SH-SY5Y (cell line): Measurements from ENCODE around the gene RGS17.
A peak's percentile ranks its signal among the peaks of the same experiment; 100 is the strongest.

Experiments used
- GATA2 ChIP-seq: IDR thresholded peaks from 2 replicates; pipeline ENCODE4 v1.6.1; 2011; ENCODE audit warnings: mild to moderate bottlenecking, low read depth, low read length
- GATA3 ChIP-seq: IDR thresholded peaks from 2 replicates; pipeline ENCODE4 v1.6.1; 2011; ENCODE audit warnings: low read depth, mild to moderate bottlenecking, low read length, moderate library complexity

The RGS17 gene

DNA sequence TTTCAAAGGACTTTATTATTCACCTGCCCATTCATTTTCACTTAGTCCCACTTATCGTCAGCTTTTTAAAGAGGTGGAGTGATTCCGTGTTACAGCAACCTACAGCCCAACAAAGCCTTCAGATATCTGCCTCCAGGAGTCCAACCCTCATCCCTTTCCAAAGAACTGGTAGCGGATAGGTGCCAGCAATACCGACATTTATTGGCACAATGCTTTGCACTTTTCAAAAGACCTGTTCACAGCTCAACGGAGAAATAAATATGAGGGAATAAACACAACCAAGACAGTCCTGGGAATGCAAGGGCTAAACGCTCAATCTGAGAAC is 127.8 kb downstream of the RGS17 start:
- TF ChIP-seq GATA2 (no peak), GATA3 (no peak)

DNA sequence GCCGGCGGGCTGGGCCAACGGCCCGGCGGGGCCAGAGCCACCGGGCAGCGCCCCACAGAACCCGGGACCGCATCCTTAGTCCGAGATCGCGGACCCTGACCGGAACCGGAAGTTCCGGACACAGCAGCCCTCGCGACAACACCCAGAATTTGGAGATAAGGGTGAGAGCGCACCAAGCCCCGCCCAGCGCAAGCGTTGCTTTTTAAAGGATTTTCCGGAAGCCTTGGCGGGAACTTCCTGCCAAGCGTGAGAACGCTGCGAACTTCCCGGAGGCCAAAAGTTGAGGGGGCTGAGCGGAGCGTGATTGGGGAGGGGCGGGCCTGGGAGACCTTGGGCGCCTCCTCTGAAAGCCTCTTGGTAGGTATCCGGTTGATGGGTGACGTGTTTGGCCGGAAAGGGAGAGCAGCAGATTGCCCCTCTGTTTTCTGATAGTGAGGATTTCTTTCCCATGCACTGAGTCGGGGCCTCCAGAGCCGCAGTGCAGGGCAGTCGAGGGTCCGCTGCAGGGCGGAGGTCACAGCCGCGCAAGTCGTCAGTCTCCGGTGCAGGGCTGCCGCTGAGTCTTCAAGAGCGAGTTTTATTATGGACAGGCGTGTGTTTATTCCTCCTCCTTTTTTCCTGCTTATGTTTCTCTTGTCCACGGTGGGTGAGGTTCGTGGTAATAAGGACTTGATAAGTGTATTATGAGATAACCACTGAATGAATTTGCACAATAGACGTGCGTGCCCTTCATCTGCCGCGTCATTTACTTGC is 128.3 kb downstream of the RGS17 start, which contains the start of gene MTRF1L:
TSS of gene MTRF1L (minus strand) at position 97 of the 753 bp plus-strand sequence. CDS start at position 73, 24 bp downstream.
- TF ChIP-seq GATA2 (peak; percentile 84), GATA3 (no peak)

- TF ChIP-seq GATA2 (no peak), GATA3 (no peak)
Observed at GRCh38 chr6:153001767-153002612, 129.1 kb downstream of the RGS17 start.

- no peak for TF ChIP-seq GATA2
- TF ChIP-seq GATA3: no peak
Observed at GRCh38 chr6:153000243-153000642, 130.8 kb downstream of the RGS17 start.

GRCh38 chr6:152993847-152994246 is 137.2 kb downstream of the RGS17 start:
- no peak for TF ChIP-seq GATA3

DNA sequence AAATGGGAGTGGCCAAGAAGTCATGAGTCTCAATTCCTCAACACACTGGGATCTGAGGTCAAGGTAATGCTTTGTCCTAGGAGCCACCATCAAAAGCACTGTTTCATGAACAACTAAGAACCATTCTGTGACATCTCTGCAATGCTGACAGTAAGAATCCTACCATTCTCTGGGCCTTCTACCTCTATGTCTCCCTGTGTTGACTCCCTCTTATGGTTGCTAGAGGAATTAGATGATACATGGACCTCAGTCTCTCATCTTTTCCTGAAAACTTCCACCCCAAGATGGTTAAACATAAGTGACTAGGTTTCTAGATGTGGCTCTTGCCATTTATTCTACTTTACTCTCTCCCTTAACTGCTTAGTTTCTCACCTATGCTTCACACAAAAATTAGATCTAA is 137.7 kb downstream of the RGS17 start:
- no peak for TF ChIP-seq GATA3
- TF ChIP-seq GATA2: no peak

- no peak for TF ChIP-seq GATA3
- no peak for TF ChIP-seq GATA2
Observed at GRCh38 chr6:152986978-152987377, 144.1 kb downstream of the RGS17 start.

- TF ChIP-seq GATA2: no peak
- no peak for TF ChIP-seq GATA3
Observed at GRCh38 chr6:152984513-152984872, 146.6 kb downstream of the RGS17 start.

GRCh38 chr6:152983637-152984512 is 147.2 kb downstream of the RGS17 start:
- TF ChIP-seq GATA2 (no peak), GATA3 (no peak)

DNA sequence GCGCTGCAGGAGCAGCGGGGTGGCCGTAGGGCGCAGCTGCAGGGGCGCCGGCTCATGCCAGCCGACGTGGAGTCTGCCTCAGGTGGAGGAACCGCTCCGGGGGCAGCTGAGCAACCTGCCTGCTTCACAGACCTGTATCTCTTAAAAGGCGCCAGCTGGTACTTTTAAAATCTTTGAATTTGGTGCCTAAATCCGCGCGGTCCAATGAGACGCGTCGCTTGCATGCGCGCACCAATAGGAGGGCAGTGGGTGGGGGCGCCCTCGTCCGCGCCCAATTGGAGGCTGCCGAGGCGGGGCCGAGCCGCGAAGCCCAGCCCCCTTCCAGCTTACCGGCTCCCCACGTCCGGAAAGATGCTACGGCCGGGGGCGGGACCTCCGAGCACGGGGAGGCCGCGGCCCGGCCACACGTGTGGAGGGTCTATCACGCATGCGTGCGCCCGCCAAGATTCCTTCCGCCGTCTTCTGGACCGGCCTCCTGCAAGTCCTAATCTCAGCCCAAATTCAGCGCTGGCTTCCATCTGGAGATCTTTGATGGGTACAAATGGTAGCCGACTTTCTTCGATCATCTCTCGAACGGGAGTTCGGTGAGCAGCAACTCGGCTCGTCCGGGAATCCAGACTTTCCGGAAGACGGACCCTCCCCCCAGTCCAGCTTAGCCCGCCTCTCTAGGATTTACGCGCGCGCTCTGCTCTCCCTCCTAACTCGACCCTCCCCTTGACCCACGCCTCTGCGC is 148.0 kb downstream of the RGS17 start, which contains the start of gene FBXO5:
TSS of gene FBXO5 (minus strand) at position 138 of the 733 bp plus-strand sequence. CDS start at position 56, 82 bp downstream.
- TF ChIP-seq GATA3: no peak
- no peak for TF ChIP-seq GATA2

GRCh38 chr6:152981989-152982903 is 148.8 kb downstream of the RGS17 start:
- no peak for TF ChIP-seq GATA2
- TF ChIP-seq GATA3: no peak

GRCh38 chr6:152981219-152981618 is 149.9 kb downstream of the RGS17 start:
- no peak for TF ChIP-seq GATA3
- no peak for TF ChIP-seq GATA2
